Calu3 (cell line): ENCODE data around the gene PTAFR. TPM values are rescaled to one million over a fixed set of nuclear protein-coding genes. Genes with fewer than 3 reads are reported as not detected.

Source experiments
- BruUV-seq: library from RNA; stranded (reverse); fragments of 400-500 nt; replicated peaks from 2 replicates; lab custom pipeline; 2021; lab: Mats Ljungman, UMichigan
- CTCF ChIA-PET: fragments of 300-600 bp; sonication (Branson Sonifier 250); formaldehyde crosslinking; loops from one replicate; lab custom pipeline; 2022; ENCODE audit warnings: antibody characterized with exemption; lab: Charles Lee
- DNase-seq: peaks from one replicate; pipeline ENCODE4 v3.0.0; 2022
- H3K27ac Mint-ChIP-seq: one replicate; pipeline ENCODE4 v1.8.0; 2022; ENCODE audit warnings: mixed read lengths; ENCODE audit not compliant: unreplicated experiment
- H3K27me3 Mint-ChIP-seq: one replicate; pipeline ENCODE4 v1.8.0; 2022; ENCODE audit warnings: mixed read lengths; ENCODE audit not compliant: unreplicated experiment
- H3K36me3 Mint-ChIP-seq: one replicate; pipeline ENCODE4 v1.8.0; 2022; ENCODE audit warnings: mild to moderate bottlenecking, moderate library complexity, mixed read lengths; ENCODE audit not compliant: insufficient read depth, unreplicated experiment
- H3K4me1 Mint-ChIP-seq: one replicate; pipeline ENCODE4 v1.8.0; 2022; ENCODE audit warnings: mild to moderate bottlenecking, low read depth, mixed read lengths; ENCODE audit not compliant: unreplicated experiment
- H3K4me3 Mint-ChIP-seq: one replicate; pipeline ENCODE4 v1.8.0; 2022; ENCODE audit warnings: mild to moderate bottlenecking, low read depth, moderate library complexity, mixed read lengths; ENCODE audit not compliant: unreplicated experiment
- H3K9me3 Mint-ChIP-seq: one replicate; pipeline ENCODE4 v1.8.0; 2022; ENCODE audit warnings: low read depth, mixed read lengths; ENCODE audit not compliant: unreplicated experiment
- CTCF ChIP-seq: fragments of 200-600 bp; IDR thresholded peaks from one replicate; pipeline ENCODE4 v1.8.0; 2022; ENCODE audit warnings: antibody characterized with exemption; ENCODE audit not compliant: unreplicated experiment
- intact Hi-C: fragments of 100-400 bp; cut with micrococcal nuclease; formaldehyde crosslinking; loops from one replicate; pipeline ENCODE4 v1.10.0; 2022; ENCODE audit not compliant: unreplicated experiment
- total RNA-seq: library from RNA; stranded (reverse); gene quantifications from 2 replicates; pipeline ENCODE4 v1.2.3, GENCODE V29; 2022

Gene PTAFR
- total RNA-seq, 1 experiment from 2014 or later = 2.5 TPM

- peaks cover 8% of the 10 kb centered on the region for H3K36me3 Mint-ChIP-seq
- intact Hi-C loops = loop anchor here (5.0 kb wide), 1 partner anchor 101 kb away; no protein-coding TSS in a partner anchor
- H3K9me3 Mint-ChIP-seq = no peaks in the 10 kb centered on the region
- DNase-seq = peak; percentile 61
- CTCF ChIA-PET = no interaction called here
- peak overlapping the region; percentile 42 for H3K4me3 Mint-ChIP-seq
- no peaks in the 10 kb centered on the region for H3K27me3 Mint-ChIP-seq
- no peak overlapping the region for H3K27ac Mint-ChIP-seq
- no peak for TF ChIP-seq CTCF
- BruUV-seq = no TSS peak
- peaks cover 31% of the 10 kb centered on the region for H3K4me1 Mint-ChIP-seq
These were observed 17.2 kb upstream of the PTAFR start for GRCh38 chr1:28193701-28194161.

GRCh38 chr1:28190996-28191645 is 14.6 kb upstream of the PTAFR start:
- peaks cover 31% of the 10 kb centered on the region for H3K4me1 Mint-ChIP-seq
- no peak overlapping the region for H3K4me3 Mint-ChIP-seq
- no peaks in the 10 kb centered on the region for H3K9me3 Mint-ChIP-seq
- intact Hi-C loops = loop anchor here (5.0 kb wide), 1 partner anchor 99 kb away; no protein-coding TSS in a partner anchor
- DNase-seq = no peak
- CTCF ChIA-PET = no interaction called here
- H3K27ac Mint-ChIP-seq = peak overlapping the region; percentile 57
- H3K36me3 Mint-ChIP-seq = peaks cover 4% of the 10 kb centered on the region
- BruUV-seq = no TSS peak
- no peak for TF ChIP-seq CTCF
- no peaks in the 10 kb centered on the region for H3K27me3 Mint-ChIP-seq

GRCh38 chr1:28190337-28190979 is 14.0 kb upstream of the PTAFR start:
- no peak for TF ChIP-seq CTCF
- H3K4me1 Mint-ChIP-seq = peaks cover 31% of the 10 kb centered on the region
- H3K9me3 Mint-ChIP-seq = no peaks in the 10 kb centered on the region
- CTCF ChIA-PET = no interaction called here
- peaks cover 4% of the 10 kb centered on the region for H3K36me3 Mint-ChIP-seq
- BruUV-seq = no TSS peak
- no peaks in the 10 kb centered on the region for H3K27me3 Mint-ChIP-seq
- no peak overlapping the region for H3K4me3 Mint-ChIP-seq
- intact Hi-C loops = loop anchor here (5.0 kb wide), 1 partner anchor 98 kb away; no protein-coding TSS in a partner anchor
- no peak for DNase-seq
- peak overlapping the region; percentile 57 for H3K27ac Mint-ChIP-seq

- BruUV-seq = no TSS peak
- Mint-ChIP-seq H3K4me3 (no peak overlapping the region), H3K27me3 (no peaks in the 10 kb centered on the region), H3K36me3 (no peaks in the 10 kb centered on the region), H3K27ac (no peak overlapping the region), H3K9me3 (no peaks in the 10 kb centered on the region), H3K4me1 (peaks cover 10% of the 10 kb centered on the region)
- CTCF ChIA-PET = no interaction called here
- DNase-seq = no peak
- TF ChIP-seq CTCF = no peak
- intact Hi-C loops = no loop called here
These were observed 8.6 kb upstream of the PTAFR start for GRCh38 chr1:28185071-28185470.
